GM10847 (cell line): Measurements from ENCODE around the gene FSHR.

Source experiments
- POLR2A ChIP-seq: IDR thresholded peaks from 2 replicates; pipeline ENCODE4 v1.6.1; 2011; ENCODE audit not compliant: insufficient read length; ENCODE audit errors: extremely low read depth

The FSHR gene

DNA sequence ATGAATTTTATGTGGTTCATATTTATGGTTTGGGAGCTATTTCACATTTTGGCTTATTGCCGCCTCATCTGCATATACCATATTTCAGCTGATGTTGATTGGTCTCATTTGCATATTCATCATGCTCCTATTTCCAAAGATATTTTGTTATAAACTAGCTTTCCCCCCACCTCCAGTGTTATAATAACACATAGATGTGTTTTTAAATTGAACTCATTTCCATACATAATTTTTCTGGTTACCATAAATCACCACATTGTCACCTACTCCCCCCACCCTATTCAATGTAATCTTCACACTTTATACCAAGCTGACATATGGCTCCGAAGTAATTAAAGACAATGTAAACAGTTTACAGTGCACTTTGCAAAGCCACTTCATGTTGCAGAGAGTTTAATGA lies 101.2 kb downstream of the FSHR start:
- TF ChIP-seq POLR2A, result no peak

DNA sequence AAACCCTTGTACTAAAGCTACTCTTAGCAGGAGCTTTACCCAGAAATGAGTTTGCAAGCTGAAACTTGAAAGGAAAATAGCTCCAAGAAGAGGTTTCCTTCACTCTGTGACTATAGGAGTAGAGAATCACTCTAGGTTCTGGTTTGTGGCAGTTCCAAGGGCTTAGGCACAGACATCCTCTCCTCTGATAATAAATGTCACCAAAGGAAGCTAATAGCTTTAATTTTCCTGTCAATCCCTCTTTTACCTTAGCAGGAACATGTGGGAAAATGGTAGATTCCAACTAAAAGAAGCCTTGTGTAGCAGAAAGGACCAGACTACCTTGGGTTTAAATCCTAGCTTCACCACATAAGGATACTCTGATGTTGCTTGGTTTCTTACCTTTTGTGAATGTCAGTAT lies 104.0 kb downstream of the FSHR start:
- TF ChIP-seq POLR2A, result no peak

DNA sequence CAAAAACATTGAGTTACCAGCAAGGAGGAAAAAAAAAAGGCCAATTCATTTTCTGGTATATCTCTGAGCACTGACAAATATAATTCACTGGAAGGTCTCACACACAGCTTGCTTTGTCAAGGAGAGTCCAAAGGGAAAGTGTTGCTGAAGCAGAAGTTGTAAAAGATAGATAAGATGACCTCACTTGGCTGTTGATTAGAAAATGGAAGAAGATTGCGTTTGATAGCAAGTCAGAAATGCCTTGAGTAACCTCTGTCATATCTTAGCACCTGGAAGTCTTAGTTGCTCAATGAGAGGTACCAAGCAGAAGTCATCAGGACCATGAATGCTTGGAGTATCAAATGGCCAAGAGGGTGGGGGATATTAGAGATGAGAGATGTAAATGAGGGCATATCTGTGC lies 105.2 kb downstream of the FSHR start:
- TF ChIP-seq POLR2A, result no peak

DNA sequence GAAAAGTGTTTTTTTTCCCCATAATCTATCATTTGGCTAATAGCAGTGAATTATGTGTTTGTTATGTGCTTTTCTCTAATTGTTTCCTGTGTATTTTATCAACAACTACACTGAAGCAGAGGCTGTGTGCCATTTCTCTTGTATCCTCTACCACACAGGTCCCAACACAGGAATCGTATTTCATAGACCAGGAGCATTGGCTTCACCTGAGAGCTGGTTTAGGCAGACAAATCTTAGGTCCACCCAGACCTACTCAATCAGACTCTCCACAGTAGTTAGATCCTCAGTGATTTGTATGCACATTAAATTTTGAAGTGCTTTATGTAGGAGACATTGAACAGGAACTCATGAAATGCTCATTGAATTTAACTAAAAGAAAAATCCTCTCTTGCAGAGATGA lies 109.2 kb downstream of the FSHR start:
- TF ChIP-seq POLR2A, result no peak

DNA sequence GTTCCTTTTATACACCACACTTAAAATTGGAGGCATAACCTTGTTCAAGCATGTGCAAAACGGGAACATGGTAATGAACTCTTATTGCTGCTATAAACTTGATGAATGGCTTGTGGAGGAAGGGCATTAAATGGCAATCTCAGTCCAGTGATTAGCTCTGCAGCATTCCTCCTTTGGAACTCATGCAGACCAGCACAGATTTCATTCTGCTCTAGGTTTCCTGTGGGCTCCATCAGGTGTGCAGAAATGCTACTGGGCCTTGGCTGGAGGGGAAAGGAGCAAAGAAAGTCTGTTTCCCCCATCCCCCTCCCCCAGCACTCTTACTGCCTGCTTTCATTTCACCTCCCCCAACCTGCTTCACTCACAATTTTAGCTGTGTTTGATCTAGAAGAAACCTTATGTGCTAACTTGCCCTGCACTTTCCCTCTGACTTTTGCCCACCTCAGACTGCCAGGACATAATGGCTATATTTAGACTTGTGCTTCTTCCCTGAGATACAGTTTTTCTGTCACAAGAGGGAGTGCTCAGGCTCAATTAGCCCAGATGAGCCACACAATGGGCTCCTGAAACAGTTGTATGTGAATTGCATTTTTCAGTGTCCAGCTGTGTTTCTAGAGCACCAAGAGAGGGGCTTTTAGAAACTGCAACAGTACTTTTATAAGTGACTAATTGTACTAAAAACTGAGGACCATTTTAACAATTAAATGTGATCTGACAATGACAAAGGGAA lies 109.8 kb downstream of the FSHR start:
- TF ChIP-seq POLR2A, result no peak

DNA sequence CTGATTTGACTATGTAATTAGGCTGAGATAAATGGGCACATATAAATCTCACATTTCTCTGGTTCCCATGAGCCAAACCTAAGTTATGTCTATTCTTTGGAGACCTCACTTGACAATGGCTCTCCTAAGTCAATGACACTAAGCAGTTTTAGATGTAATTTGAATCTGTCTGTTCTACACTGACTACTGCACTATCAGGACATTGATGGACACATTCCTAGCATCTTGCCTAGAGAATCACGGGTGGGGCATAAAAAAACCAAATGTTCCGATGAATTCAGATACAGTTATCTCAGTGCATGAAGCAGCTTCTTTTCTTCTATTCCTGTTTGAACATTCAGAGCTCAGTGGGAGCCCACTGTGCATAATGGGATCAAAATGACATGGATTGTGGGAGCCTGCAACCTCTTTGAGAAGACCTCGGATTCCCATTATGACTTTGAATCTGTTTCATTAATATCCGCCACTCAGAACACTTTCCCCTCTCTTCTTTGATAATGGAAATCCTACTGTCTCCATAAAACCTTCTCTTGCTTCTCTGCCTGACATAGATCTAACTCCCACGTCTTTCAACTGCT lies 110.8 kb downstream of the FSHR start:
- TF ChIP-seq POLR2A, result no peak

DNA sequence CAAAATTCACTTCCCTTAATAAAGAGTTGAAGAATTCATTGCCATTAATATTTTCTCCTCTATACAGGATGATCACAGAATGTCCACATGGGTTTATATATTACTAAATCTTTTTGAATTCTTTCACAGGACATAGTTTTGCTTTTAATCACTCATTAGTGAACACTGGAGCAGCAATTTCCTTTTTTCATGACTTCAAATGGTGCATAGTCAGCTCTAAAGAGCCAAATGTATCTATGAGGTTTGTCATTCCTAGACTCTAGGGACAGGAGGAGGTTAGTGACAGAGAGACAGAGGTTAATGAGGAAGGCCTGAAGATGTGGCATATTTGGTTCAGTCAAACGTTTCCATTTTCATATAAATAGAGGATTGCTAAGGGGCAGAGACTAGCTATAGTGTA lies 111.8 kb downstream of the FSHR start:
- TF ChIP-seq POLR2A, result no peak

DNA sequence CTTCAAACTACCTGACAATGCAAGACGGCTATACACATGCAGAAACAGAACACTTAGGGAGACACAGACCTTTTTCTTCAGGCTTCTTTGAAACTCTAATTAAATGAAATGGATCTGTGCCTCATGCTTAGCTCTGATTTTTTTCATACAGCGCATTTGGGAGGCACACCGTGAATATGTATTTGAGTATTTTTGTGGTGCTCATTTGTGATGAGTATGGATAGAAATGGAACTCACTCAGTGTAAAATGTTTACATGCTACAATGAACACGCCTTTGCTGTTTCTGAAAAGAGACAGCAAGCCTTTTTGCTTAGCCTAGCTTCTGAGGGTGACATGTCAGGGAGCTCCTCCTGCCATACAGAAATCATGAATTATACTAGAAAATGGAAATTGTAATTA lies 113.3 kb downstream of the FSHR start:
- no peak for TF ChIP-seq POLR2A

DNA sequence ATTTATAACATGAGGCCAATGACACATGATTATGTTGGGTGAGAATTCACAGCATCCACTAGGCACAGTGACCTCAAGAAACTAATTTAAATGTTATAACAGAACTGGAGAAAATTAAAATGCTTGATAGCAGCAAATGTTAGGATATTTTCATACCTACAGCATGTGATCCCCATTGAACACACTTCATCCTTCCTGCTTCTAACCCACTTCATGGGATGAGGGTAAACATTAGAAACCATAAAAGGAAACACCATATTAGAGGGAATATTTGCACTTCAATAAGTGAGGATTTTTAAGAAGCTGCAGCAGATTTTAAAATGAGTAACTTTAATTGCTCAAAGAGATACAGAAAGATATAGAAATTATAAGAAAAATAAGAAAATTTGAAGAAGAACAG lies 117.1 kb downstream of the FSHR start:
- TF ChIP-seq POLR2A, result no peak

DNA sequence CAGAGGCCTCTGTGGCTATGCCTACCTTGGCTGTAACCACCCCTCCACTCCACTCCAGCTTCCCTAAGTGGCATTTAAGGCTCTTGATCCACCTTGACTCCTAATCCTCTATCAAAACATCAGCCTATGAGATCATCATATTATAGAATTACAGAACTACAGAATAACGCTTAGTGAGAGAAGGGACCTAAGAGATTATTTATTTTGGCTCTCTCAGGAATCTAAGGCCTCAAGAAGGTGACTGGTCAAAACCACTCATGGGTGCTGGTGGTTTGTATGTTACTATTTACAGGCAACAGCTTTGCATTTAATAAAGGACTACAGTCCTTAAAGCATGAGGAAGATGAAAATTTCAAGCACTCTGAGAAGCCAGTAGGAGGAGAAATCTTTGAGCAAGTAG lies 118.8 kb downstream of the FSHR start:
- TF ChIP-seq POLR2A, result no peak

DNA sequence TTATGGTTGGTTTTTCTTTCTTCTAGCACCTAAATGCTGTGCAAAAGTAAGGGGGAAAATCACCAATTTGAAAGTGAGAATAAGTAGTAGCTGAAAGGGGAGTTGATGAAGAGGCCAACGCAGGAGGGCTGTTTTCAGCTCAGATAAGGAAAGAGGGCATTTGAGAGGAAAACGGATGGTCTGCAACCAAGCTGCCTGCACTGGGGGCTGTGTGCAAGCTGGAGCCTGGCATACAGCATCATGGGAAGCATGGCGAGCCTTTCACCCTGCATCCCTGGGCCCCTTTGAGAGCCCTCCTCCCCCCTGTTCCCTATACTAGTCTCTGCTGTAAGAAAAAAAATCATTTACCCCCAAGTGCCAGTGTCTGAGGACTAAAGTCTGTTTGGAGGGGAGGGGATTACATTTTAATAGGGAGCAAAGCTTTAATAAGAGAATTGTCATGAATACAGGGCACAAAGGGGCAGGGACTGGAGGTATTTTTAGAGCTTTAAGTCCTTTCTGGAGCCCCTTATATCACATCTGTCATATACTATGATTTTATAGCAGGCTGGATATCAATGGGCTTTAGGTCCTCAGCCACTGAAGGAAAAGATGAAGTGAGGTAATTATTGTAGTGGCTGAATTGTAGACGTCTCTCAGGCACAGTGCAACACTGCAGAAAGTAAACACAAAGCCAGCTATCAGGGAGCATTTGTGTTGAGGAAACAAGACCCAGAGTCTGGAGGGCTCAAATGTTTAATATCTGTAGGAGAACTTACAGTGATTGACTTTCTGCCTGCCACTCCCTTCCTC lies 120.7 kb downstream of the FSHR start:
- TF ChIP-seq POLR2A, result no peak

DNA sequence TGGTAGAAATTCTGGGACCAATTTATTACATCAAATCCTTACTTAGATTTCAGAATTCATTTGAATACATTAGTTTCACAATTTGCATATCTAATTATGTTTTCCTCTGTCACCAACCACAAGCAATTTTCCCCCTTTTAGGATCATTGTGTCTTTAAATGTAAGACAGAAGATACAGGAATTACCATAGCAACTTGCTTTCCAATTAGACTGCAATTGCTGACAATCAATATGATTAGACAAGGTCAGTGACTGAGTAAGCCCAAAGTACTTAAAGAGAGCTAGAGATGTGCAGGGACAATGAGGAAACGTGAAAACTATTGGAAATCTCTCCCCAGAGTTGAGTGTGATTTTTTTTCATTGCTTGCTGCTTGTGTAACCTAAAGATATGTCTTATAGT lies 121.4 kb downstream of the FSHR start:
- TF ChIP-seq POLR2A, result no peak

DNA sequence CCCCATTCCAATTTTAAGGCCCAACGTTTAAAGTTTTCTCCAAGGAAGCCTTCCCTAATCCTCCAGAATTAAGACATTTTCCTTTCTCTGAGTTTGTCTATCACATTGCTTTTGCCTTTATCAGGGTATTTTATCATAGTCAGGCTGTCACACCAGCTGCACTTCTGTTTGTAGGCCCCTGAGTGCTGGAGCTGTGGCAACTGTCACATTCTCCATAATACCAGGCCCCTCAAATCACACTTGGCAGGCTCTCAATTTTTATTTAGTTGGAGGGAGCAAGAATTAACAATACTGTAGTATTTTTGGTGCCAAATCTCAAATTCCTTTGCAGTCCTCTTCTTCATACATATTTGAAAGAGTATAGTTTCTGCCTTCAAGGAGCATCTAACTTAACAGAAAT lies 122.2 kb downstream of the FSHR start:
- no peak for TF ChIP-seq POLR2A

DNA sequence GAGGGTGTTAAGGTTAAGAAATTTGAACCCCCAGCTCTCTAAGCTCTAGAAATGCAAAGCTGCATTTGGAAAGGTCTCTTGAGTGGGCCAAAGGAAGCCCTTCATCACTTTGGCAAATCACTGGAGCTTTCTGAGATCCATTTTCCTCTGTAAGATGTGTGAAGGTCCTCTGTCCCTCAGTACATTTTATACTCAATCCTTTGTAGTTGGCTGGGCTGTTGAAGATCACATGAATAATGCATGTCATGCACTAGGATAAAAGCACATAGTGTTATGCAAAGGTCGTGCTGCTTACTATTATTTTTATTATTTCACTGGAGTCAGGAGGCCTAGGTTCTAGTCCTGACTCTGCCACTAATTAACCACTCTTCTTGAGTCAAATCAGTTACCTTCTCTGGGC lies 124.9 kb downstream of the FSHR start:
- TF ChIP-seq POLR2A, result no peak

DNA sequence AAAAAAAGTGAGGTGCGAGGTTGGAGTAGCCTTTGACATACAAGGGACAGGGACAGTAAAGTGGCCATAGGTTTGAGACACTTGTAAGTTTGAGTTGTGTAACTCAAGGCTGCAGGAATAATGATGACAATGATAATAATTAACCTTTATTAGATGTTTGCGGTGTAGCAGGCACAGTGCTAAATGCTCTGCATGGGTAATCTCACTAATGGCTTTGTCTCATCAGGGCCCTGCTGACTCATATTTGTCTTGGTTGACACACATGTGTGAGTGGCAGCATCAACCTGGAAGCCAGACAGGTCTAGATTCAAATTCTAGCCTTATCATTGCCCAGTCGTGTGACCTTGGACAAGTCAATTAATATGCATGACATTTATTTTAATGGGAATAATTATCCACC lies 126.2 kb downstream of the FSHR start:
- no peak for TF ChIP-seq POLR2A

DNA sequence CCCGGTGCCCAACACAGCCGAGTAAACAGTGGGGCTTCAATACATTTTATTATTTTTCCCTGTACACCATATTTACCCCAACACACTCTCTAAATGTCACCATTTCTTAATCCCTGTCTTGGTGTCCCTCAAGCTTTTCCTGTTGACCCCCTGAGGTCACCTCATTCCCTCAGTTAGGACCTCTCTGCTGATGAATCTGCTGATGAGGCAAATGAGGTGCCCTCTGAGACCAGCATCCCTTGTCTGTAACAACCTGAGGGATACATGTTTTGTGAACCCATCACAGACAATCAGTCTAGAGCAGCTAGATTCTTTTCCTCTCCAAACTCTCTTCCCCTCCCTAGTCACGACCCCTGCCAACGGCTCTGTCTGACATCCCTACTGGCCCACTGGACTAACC lies 127.6 kb downstream of the FSHR start:
- TF ChIP-seq POLR2A, result no peak
